H9 (cell line): ENCODE measurements around the gene BSDC1. TPM values are rescaled to one million over a fixed set of nuclear protein-coding genes. Genes with fewer than 3 reads are reported as not detected.

Experiments used
- DNase-seq: peaks from one replicate; pipeline ENCODE4 v3.0.0-alpha.2; 2017
- H2AFZ ChIP-seq: one replicate; pipeline ENCODE4 v1.6.1; 2013; ENCODE audit warnings: mild to moderate bottlenecking, low read length, control low read depth, moderate library complexity
- H2AK5ac ChIP-seq: 2 replicates; pipeline ENCODE4 v1.6.1; 2013; ENCODE audit warnings: low read length, control low read depth, mixed read lengths; ENCODE audit not compliant: insufficient read length
- H2BK120ac ChIP-seq: one replicate; pipeline ENCODE4 v1.6.1; 2013; ENCODE audit warnings: low read depth, mild to moderate bottlenecking, low read length, control low read depth, inconsistent platforms; ENCODE audit not compliant: poor library complexity, severe bottlenecking
- H2BK12ac ChIP-seq: 2 replicates; pipeline ENCODE4 v1.6.1; 2013; ENCODE audit warnings: low read length, control low read depth, mixed read lengths, low read depth; ENCODE audit not compliant: insufficient read length
- H2BK15ac ChIP-seq: 2 replicates; pipeline ENCODE4 v1.6.1; 2013; ENCODE audit warnings: low read depth, low read length, control low read depth
- H2BK20ac ChIP-seq: one replicate; pipeline ENCODE4 v1.6.1; 2013; ENCODE audit warnings: low read depth, mild to moderate bottlenecking, low read length, control low read depth, inconsistent platforms; ENCODE audit not compliant: poor library complexity, severe bottlenecking
- H2BK5ac ChIP-seq: 2 replicates; pipeline ENCODE4 v1.6.1; 2013; ENCODE audit warnings: low read length, control low read depth, mixed read lengths; ENCODE audit not compliant: insufficient read length
- H3K14ac ChIP-seq: 2 replicates; pipeline ENCODE4 v1.6.1; 2013; ENCODE audit warnings: low read length, control low read depth; ENCODE audit not compliant: insufficient read depth
- H3K18ac ChIP-seq: 2 replicates; pipeline ENCODE4 v1.6.1; 2013; ENCODE audit warnings: low read depth, mild to moderate bottlenecking, mixed read lengths, low read length, control low read depth; ENCODE audit not compliant: insufficient read length
- H3K23ac ChIP-seq: 2 replicates; pipeline ENCODE4 v1.6.1; 2013; ENCODE audit warnings: low read length, control low read depth, mixed read lengths, low read depth; ENCODE audit not compliant: insufficient read length
- H3K23me2 ChIP-seq: 2 replicates; pipeline ENCODE4 v1.6.1; 2013; ENCODE audit warnings: low read depth, mild to moderate bottlenecking, mixed read lengths, low read length, control low read depth; ENCODE audit not compliant: insufficient read length, poor library complexity, severe bottlenecking
- H3K27ac ChIP-seq: 2 replicates; pipeline ENCODE4 v1.5.1; 2013; ENCODE audit warnings: low read length, control low read depth, mixed read lengths, low read depth; ENCODE audit not compliant: insufficient read length
- H3K27me3 ChIP-seq: 2 replicates; pipeline ENCODE4 v1.6.1; 2013; ENCODE audit warnings: low read length, control low read depth, inconsistent platforms; ENCODE audit not compliant: insufficient read depth
- H3K4ac ChIP-seq: 2 replicates; pipeline ENCODE4 v1.6.1; 2013; ENCODE audit warnings: low read depth, mild to moderate bottlenecking, control low read depth, inconsistent platforms, low read length, moderate library complexity
- H3K4me1 ChIP-seq: 2 replicates; pipeline ENCODE4 v1.6.1; 2013; ENCODE audit warnings: low read length, control low read depth, inconsistent platforms; ENCODE audit not compliant: insufficient read depth
- H3K4me2 ChIP-seq: 2 replicates; pipeline ENCODE4 v1.6.1; 2013; ENCODE audit warnings: low read length, control low read depth, mixed read lengths; ENCODE audit not compliant: insufficient read length, insufficient read depth
- H3K56ac ChIP-seq: 2 replicates; pipeline ENCODE4 v1.6.1; 2013; ENCODE audit warnings: low read depth, mild to moderate bottlenecking, mixed read lengths, low read length, control low read depth; ENCODE audit not compliant: insufficient read length
- H3K79me1 ChIP-seq: 2 replicates; pipeline ENCODE4 v1.6.1; 2013; ENCODE audit warnings: low read depth, mild to moderate bottlenecking, moderate library complexity, low read length, control low read depth, inconsistent platforms; ENCODE audit not compliant: insufficient read depth, poor library complexity, severe bottlenecking
- H3K79me2 ChIP-seq: 2 replicates; pipeline ENCODE4 v1.6.1; 2013; ENCODE audit warnings: low read length, control low read depth, inconsistent platforms; ENCODE audit not compliant: insufficient read depth
- H3K9ac ChIP-seq: 2 replicates; pipeline ENCODE4 v1.6.1; 2013; ENCODE audit warnings: low read length, control low read depth, mixed read lengths; ENCODE audit not compliant: insufficient read length; ENCODE audit errors: extremely low read depth
- H3K9me3 ChIP-seq: one replicate; pipeline ENCODE4 v1.6.1; 2013; ENCODE audit warnings: low read depth, low read length, inconsistent platforms; ENCODE audit not compliant: control insufficient read depth
- H3T11ph ChIP-seq: one replicate; pipeline ENCODE4 v1.6.1; 2013; ENCODE audit warnings: mild to moderate bottlenecking, low read length, control low read depth, inconsistent platforms
- H4K20me1 ChIP-seq: one replicate; pipeline ENCODE4 v1.6.1; 2013; ENCODE audit not compliant: control insufficient read depth, insufficient read length, insufficient read depth
- H4K5ac ChIP-seq: 2 replicates; pipeline ENCODE4 v1.6.1; 2013; ENCODE audit warnings: low read depth, mild to moderate bottlenecking, mixed read lengths, low read length, control low read depth; ENCODE audit not compliant: insufficient read length
- H4K8ac ChIP-seq: replicated peaks from 2 replicates; pipeline ENCODE4 v1.6.1; 2013; ENCODE audit warnings: low read length, control low read depth, mixed read lengths, low read depth; ENCODE audit not compliant: insufficient read length
- H4K91ac ChIP-seq: 2 replicates; pipeline ENCODE4 v1.6.1; 2013; ENCODE audit warnings: low read depth, mild to moderate bottlenecking, moderate library complexity, mixed read lengths, low read length, control low read depth; ENCODE audit not compliant: insufficient read length
- H3K27ac Mint-ChIP-seq, 3 experiments: 2 replicates in 2 of 3; 3 replicates in 1 of 3; pipeline ENCODE4 v1.8.0; 2020 to 2021; ENCODE audit warnings: mixed read lengths in 3 of 3, mild to moderate bottlenecking in 1 of 3, moderate library complexity in 1 of 3
- H3K27me3 Mint-ChIP-seq: 2 replicates; pipeline ENCODE4 v1.8.0; 2021; ENCODE audit warnings: low read depth, mild to moderate bottlenecking, moderate library complexity, mixed read lengths
- H3K36me3 Mint-ChIP-seq, 3 experiments: 2 replicates in 2 of 3; 3 replicates in 1 of 3; pipeline ENCODE4 v1.8.0; 2020 to 2021; ENCODE audit warnings: low read depth in 3 of 3, mixed read lengths in 3 of 3; ENCODE audit not compliant: insufficient read depth in 1 of 3
- H3K4me1 Mint-ChIP-seq, 2 experiments: 2 replicates each; pipeline ENCODE4 v1.8.0; 2020; ENCODE audit warnings: mixed read lengths in 2 of 2
- H3K4me3 Mint-ChIP-seq, 2 experiments: 2 replicates in 1 of 2; 3 replicates in 1 of 2; pipeline ENCODE4 v1.8.0; 2020 to 2021; ENCODE audit warnings: mild to moderate bottlenecking in 2 of 2, mixed read lengths in 2 of 2, moderate library complexity in 1 of 2
- H3K9me3 Mint-ChIP-seq, 2 experiments: 2 replicates in 1 of 2; 3 replicates in 1 of 2; pipeline ENCODE4 v1.8.0; 2020; ENCODE audit warnings: mild to moderate bottlenecking in 2 of 2, mixed read lengths in 2 of 2, moderate library complexity in 1 of 2
- CTCF ChIP-seq: fragments of 200-600 bp; sonication (generic); conservative IDR thresholded peaks from 3 replicates; pipeline ENCODE4 v1.8.0; 2021; ENCODE audit warnings: antibody characterized with exemption, mild to moderate bottlenecking
- WGBS: extraction: QIAGEN DNeasy Blood & Tissue Kit; methylation state at CpG from one replicate; pipeline ENCODE4 v1.1.7; 2013; ENCODE audit warnings: missing lambda C conversion rate, low lambda C conversion rate, mixed read lengths; ENCODE audit not compliant: insufficient read length; ENCODE audit errors: extremely low coverage; 5-methylcytosine and 5-hydroxymethylcytosine counted together
- total RNA-seq: library from RNA; stranded (reverse); gene quantifications from 2 replicates; pipeline ENCODE4 v1.2.1, GENCODE V29; 2021

Gene BSDC1
- total RNA-seq, 1 experiment from 2014 or later = 52.6 TPM

- no peak overlapping the region for H2BK12ac ChIP-seq
- H2BK15ac ChIP-seq = no peak overlapping the region
- no peak overlapping the region for H2BK5ac ChIP-seq
- no peaks in the 10 kb centered on the region for H3K79me2 ChIP-seq
- no peak overlapping the region for H3K23ac ChIP-seq
- no CpG with 5 or more reads among the region's 17 CpGs for WGBS
- Mint-ChIP-seq H3K27ac (no peak overlapping the region), H3K27me3 (peaks cover 2% of the 10 kb centered on the region), H3K36me3 (no peaks in the 10 kb centered on the region; a peak in 1 of 7 replicates), H3K9me3 (peaks cover 0 to 3% of the 10 kb centered on the region in 2 experiments; a peak in 2 of 5 replicates), H3K4me3 (no peak overlapping the region), H3K4me1 (peaks cover 30 to 39% of the 10 kb centered on the region in 2 experiments)
- H3T11ph ChIP-seq = no peak overlapping the region
- H2AFZ ChIP-seq = no peak overlapping the region
- no peak overlapping the region for H3K9ac ChIP-seq
- H2AK5ac ChIP-seq = no peak overlapping the region
- H3K79me1 ChIP-seq = no peaks in the 10 kb centered on the region
- no peak for TF ChIP-seq CTCF
- H3K56ac ChIP-seq = no peak overlapping the region
- H3K4me2 ChIP-seq = no peak overlapping the region
- H3K27ac ChIP-seq = no peak overlapping the region
- H3K4ac ChIP-seq = no peak overlapping the region
- no peak overlapping the region for H4K91ac ChIP-seq
- H3K4me1 ChIP-seq = peaks cover 6% of the 10 kb centered on the region; the same call in 1 of the 2 replicates
- H4K8ac ChIP-seq = no peak overlapping the region
- no peak overlapping the region for H2BK20ac ChIP-seq
- no peaks in the 10 kb centered on the region for H3K27me3 ChIP-seq
- H3K9me3 ChIP-seq = no peaks in the 10 kb centered on the region
- H3K23me2 ChIP-seq = no peaks in the 10 kb centered on the region
- H2BK120ac ChIP-seq = no peak overlapping the region
- no peak overlapping the region for H3K14ac ChIP-seq
- H4K5ac ChIP-seq = no peak overlapping the region
- DNase-seq = no peak
- H3K18ac ChIP-seq = no peak overlapping the region
- no peaks in the 10 kb centered on the region for H4K20me1 ChIP-seq
Measured at GRCh38 chr1:32427264-32427963, 33.2 kb upstream of the BSDC1 start.
